NOMO-1 (cell line): ENCODE results near the gene WNT3.
A peak's percentile ranks its signal among the peaks of the same experiment; 100 is the strongest.
"Not testable (repeated sequence)": the region's sequence is repeated elsewhere in the genome, so short reads cannot be mapped to it uniquely, and the experiment has no call there.

Experiments
- DNase-seq, 2 experiments: peaks; one replicate each; lab custom pipeline; 2025; ENCODE audit not compliant: unreplicated experiment in 2 of 2; lab: John Stamatoyannopoulos, UW

Gene WNT3

GRCh38 chr17:46769531-46770438, 48.7 kb downstream of the WNT3 start:
- no peak for DNase-seq

- DNase-seq = not testable (repeated sequence)
Measured at GRCh38 chr17:46768896-46769295, 49.6 kb downstream of the WNT3 start.

GRCh38 chr17:46768540-46768870, 50.0 kb downstream of the WNT3 start:
- no peak for DNase-seq

- DNase-seq = no peak
Measured at GRCh38 chr17:46766493-46767491, 51.7 kb downstream of the WNT3 start.

GRCh38 chr17:46765453-46765852, 53.0 kb downstream of the WNT3 start:
- no peak for DNase-seq

- DNase-seq = no peak
Measured at GRCh38 chr17:46764709-46765401, 53.6 kb downstream of the WNT3 start.

- DNase-seq = no peak
Measured at GRCh38 chr17:46764000-46764708, 54.3 kb downstream of the WNT3 start.

- no peak for DNase-seq
Measured at GRCh38 chr17:46763416-46763815, 55.1 kb downstream of the WNT3 start.

- no peak for DNase-seq
Measured at GRCh38 chr17:46759141-46759540, 59.4 kb downstream of the WNT3 start.

GRCh38 chr17:46758614-46759013, 59.9 kb downstream of the WNT3 start:
- no peak for DNase-seq

GRCh38 chr17:46757588-46757987, 60.9 kb downstream of the WNT3 start:
- DNase-seq = not testable (repeated sequence)

- no peak for DNase-seq
Measured at GRCh38 chr17:46756861-46757260, 61.6 kb downstream of the WNT3 start.

GRCh38 chr17:46756081-46756735, 62.3 kb downstream of the WNT3 start:
- DNase-seq = no peak

GRCh38 chr17:46753776-46754175, 64.7 kb downstream of the WNT3 start:
- DNase-seq = no peak

- no peak for DNase-seq
Measured at GRCh38 chr17:46751425-46751824, 67.1 kb downstream of the WNT3 start.

- DNase-seq = peak in 1 of 2 experiments; percentile 14
Measured at GRCh38 chr17:46745376-46745775, 73.1 kb downstream of the WNT3 start.

- no peak for DNase-seq
Measured at GRCh38 chr17:46744441-46744840, 74.1 kb downstream of the WNT3 start.

- DNase-seq = no peak
Measured at GRCh38 chr17:46742565-46743270, 75.8 kb downstream of the WNT3 start.

GRCh38 chr17:46741122-46741730, 77.3 kb downstream of the WNT3 start:
- no peak for DNase-seq
